Astrocyte (in vitro differentiated cells and primary cell): ENCODE data around the gene NCDN. TPM values are rescaled to one million over a fixed set of nuclear protein-coding genes. Genes with fewer than 3 reads are reported as not detected.

ENCODE experiments used
- DNase-seq: peaks from one replicate; pipeline ENCODE4 v3.0.0-alpha.2; 2010; ENCODE audit warnings: low read depth
- FAIRE-seq: peaks from 2 replicates; lab custom pipeline; 2011; peaks lifted over from hg19 to GRCh38; lab: Jason Lieb, UNC
- H2AFZ ChIP-seq: 2 replicates; pipeline ENCODE4 v1.6.0; 2012; ENCODE audit warnings: low read depth, low read length, inconsistent platforms
- H3K27ac ChIP-seq: 2 replicates; pipeline ENCODE4 v1.5.1; 2011; ENCODE audit warnings: low read depth, low read length, inconsistent platforms
- H3K27me3 ChIP-seq: 2 replicates; pipeline ENCODE4 v1.6.0; 2011; ENCODE audit warnings: low read length, inconsistent platforms; ENCODE audit not compliant: insufficient read depth
- H3K36me3 ChIP-seq: 2 replicates; pipeline ENCODE4 v1.5.1; 2011; ENCODE audit warnings: low read length, inconsistent platforms; ENCODE audit not compliant: insufficient read depth
- H3K4me1 ChIP-seq: 2 replicates; pipeline ENCODE4 v1.5.1; 2011; ENCODE audit warnings: low read length, inconsistent platforms; ENCODE audit not compliant: insufficient read depth
- H3K4me2 ChIP-seq: 2 replicates; pipeline ENCODE4 v1.6.0; 2012; ENCODE audit warnings: low read length, inconsistent platforms
- H3K4me3 ChIP-seq: 2 replicates; pipeline ENCODE4 v1.5.1; 2011; ENCODE audit warnings: low read depth, mild to moderate bottlenecking, low read length, inconsistent platforms; ENCODE audit not compliant: insufficient read depth
- H3K79me2 ChIP-seq: 2 replicates; pipeline ENCODE4 v1.6.0; 2012; ENCODE audit warnings: mild to moderate bottlenecking, low read length, inconsistent platforms; ENCODE audit not compliant: insufficient read depth
- H3K9ac ChIP-seq: 2 replicates; pipeline ENCODE4 v1.6.0; 2012; ENCODE audit warnings: mild to moderate bottlenecking, low read length, inconsistent platforms
- H3K9me3 ChIP-seq: 2 replicates; pipeline ENCODE4 v1.5.1; 2012; ENCODE audit warnings: low read depth, mild to moderate bottlenecking, low read length, inconsistent platforms; ENCODE audit not compliant: insufficient read depth
- H4K20me1 ChIP-seq: 2 replicates; pipeline ENCODE4 v1.6.0; 2012; ENCODE audit warnings: low read length, inconsistent platforms; ENCODE audit not compliant: insufficient read depth
- H3K27ac Mint-ChIP-seq: one replicate; pipeline ENCODE4 v1.8.0; 2021; ENCODE audit warnings: mild to moderate bottlenecking, mixed read lengths; ENCODE audit not compliant: unreplicated experiment
- H3K27me3 Mint-ChIP-seq: one replicate; pipeline ENCODE4 v1.8.0; 2021; ENCODE audit warnings: low read depth, mixed read lengths; ENCODE audit not compliant: unreplicated experiment
- H3K36me3 Mint-ChIP-seq: one replicate; pipeline ENCODE4 v1.8.0; 2021; ENCODE audit warnings: low read depth, mixed read lengths; ENCODE audit not compliant: unreplicated experiment
- H3K4me1 Mint-ChIP-seq: one replicate; pipeline ENCODE4 v1.8.0; 2021; ENCODE audit warnings: low read depth, mixed read lengths; ENCODE audit not compliant: unreplicated experiment
- H3K4me3 Mint-ChIP-seq: one replicate; pipeline ENCODE4 v1.8.0; 2021; ENCODE audit warnings: mild to moderate bottlenecking, moderate library complexity, mixed read lengths; ENCODE audit not compliant: unreplicated experiment
- H3K9me3 Mint-ChIP-seq: one replicate; pipeline ENCODE4 v1.8.0; 2021; ENCODE audit warnings: mild to moderate bottlenecking, mixed read lengths; ENCODE audit not compliant: unreplicated experiment
- EZH2 ChIP-seq: IDR thresholded peaks from 2 replicates; pipeline ENCODE4 v1.6.1; 2012; ENCODE audit warnings: mild to moderate bottlenecking, low read length, inconsistent platforms; ENCODE audit not compliant: insufficient read depth
- total RNA-seq: library from RNA; stranded (reverse); gene quantifications from 2 replicates; pipeline ENCODE4 v1.2.1, GENCODE V29; 2021
- TF ChIP-seq, protein P1 (sequence below): IDR thresholded peaks from 2 replicates; pipeline ENCODE4 v1.5.1; 2011; ENCODE audit warnings: low read depth, mild to moderate bottlenecking, inconsistent platforms, low read length, moderate library complexity; ENCODE audit not compliant: insufficient read depth

NCDN gene
- total RNA-seq, 1 donor from 2014 or later: 42.1 TPM

DNA sequence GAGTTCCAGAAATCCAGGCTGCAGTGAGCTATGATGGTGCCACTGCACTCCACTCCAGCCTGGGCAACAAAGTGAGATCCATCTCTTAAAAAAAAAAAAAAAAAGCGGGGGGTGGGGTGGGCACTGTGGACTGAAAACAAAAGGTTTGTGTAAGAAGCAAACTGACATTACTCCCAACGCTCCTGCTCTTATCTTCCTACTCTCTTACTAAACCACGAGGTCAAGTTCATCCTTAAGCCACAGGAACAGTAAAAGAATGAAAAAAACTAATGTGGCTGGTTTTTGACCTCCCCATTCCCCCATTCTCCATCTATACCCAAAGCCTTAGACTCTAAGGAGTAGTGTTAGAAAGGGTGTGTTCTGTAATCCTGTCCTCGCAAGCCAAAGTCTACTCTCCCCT lies 46.3 kb downstream of the NCDN start:
- Histone ChIP-seq H3K4me2 (no peak overlapping the region), H2AFZ (no peak overlapping the region), H3K9ac (no peak overlapping the region), H3K36me3 (peaks cover 29% of the 10 kb centered on the region), H3K4me1 (peaks cover 18% of the 10 kb centered on the region), H3K27ac (no peak overlapping the region), H3K9me3 (no peaks in the 10 kb centered on the region), H3K79me2 (peaks cover 8% of the 10 kb centered on the region), H4K20me1 (peaks cover 30% of the 10 kb centered on the region), H3K27me3 (no peaks in the 10 kb centered on the region), H3K4me3 (no peak overlapping the region)
- H3K36me3 Mint-ChIP-seq: peaks cover 29% of the 10 kb centered on the region
- peaks cover 42% of the 10 kb centered on the region for H3K4me1 Mint-ChIP-seq
- H3K4me3 Mint-ChIP-seq: no peak overlapping the region
- TF ChIP-seq, protein P1, sequence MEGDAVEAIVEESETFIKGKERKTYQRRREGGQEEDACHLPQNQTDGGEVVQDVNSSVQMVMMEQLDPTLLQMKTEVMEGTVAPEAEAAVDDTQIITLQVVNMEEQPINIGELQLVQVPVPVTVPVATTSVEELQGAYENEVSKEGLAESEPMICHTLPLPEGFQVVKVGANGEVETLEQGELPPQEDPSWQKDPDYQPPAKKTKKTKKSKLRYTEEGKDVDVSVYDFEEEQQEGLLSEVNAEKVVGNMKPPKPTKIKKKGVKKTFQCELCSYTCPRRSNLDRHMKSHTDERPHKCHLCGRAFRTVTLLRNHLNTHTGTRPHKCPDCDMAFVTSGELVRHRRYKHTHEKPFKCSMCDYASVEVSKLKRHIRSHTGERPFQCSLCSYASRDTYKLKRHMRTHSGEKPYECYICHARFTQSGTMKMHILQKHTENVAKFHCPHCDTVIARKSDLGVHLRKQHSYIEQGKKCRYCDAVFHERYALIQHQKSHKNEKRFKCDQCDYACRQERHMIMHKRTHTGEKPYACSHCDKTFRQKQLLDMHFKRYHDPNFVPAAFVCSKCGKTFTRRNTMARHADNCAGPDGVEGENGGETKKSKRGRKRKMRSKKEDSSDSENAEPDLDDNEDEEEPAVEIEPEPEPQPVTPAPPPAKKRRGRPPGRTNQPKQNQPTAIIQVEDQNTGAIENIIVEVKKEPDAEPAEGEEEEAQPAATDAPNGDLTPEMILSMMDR: no peak
- TF ChIP-seq EZH2: no peak
- no peaks in the 10 kb centered on the region for H3K27me3 Mint-ChIP-seq
- DNase-seq (peak; percentile 25), FAIRE-seq (no peak)
- H3K9me3 Mint-ChIP-seq: no peaks in the 10 kb centered on the region
- no peak overlapping the region for H3K27ac Mint-ChIP-seq

DNA sequence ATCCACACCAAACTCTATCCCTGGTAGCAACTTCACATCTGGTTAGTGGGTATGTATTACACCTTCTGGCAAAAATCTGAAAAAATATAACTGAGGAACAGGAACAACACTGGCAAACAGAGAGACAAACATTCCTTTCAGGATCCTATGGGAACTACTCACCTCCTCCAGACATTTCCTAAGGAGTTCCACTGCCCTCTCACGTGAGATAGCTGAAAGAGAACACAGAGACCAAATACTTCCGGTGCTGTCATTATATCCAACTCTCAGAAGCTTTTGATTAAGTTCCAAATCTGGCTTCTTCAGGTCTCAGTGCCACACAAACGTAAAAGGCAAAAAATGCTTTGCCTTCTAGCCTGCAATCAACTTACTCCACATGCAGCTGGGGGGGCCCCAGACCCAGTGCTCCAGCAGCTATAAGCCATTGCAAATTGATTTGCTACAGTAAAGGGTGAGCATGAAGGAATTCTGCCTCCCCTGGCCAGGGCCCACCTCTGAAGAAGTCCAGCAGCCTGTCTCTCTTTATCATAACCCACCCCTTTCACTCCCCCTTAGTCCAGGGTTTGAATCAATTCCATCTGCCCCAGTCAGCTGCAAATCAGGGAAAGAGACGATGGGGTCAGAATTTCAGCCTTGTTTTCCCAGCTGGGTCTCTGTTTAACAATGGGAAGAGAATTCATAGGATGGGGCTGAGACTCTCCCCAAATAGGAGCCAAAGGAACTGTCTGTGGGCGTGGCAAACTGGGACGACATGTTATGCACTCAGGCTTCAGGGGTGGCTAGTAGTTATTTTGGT lies 47.7 kb downstream of the NCDN start:
- Mint-ChIP-seq H3K36me3 (peaks cover 29% of the 10 kb centered on the region), H3K27me3 (no peaks in the 10 kb centered on the region), H3K9me3 (no peaks in the 10 kb centered on the region), H3K4me3 (peak overlapping the region; percentile 57), H3K4me1 (peaks cover 42% of the 10 kb centered on the region), H3K27ac (peak overlapping the region; percentile 66)
- Histone ChIP-seq H3K27me3 (no peaks in the 10 kb centered on the region), H3K27ac (peak overlapping the region; percentile 44), H3K4me3 (peak overlapping the region; percentile 0), H3K9me3 (no peaks in the 10 kb centered on the region), H3K4me2 (peak overlapping the region; percentile 58), H3K79me2 (peaks cover 16% of the 10 kb centered on the region), H3K36me3 (peaks cover 34% of the 10 kb centered on the region), H3K4me1 (peaks cover 18% of the 10 kb centered on the region), H4K20me1 (peaks cover 39% of the 10 kb centered on the region), H3K9ac (peak overlapping the region; percentile 11), H2AFZ (no peak overlapping the region)
- FAIRE-seq (no peak), DNase-seq (peak; percentile 10)
- no peak for TF ChIP-seq EZH2
- TF ChIP-seq, protein P1: no peak

DNA sequence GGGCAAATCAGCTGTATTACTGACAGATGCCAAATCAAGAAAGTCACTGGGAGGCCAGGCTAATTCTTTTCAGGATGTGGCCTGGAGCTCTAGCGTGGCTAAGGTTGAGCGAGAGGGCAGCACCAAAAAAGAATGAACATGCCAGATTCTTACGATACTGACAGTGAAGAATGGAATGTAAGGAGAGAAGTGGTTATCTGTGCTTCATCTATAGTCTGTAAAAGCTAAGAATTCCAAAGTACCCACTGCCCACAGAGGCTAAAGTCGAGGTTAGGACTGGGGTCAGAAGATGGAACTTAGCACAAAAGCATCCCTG lies 48.2 kb downstream of the NCDN start:
- Histone ChIP-seq H3K4me3 (peak overlapping the region; percentile 0), H3K4me2 (peak overlapping the region; percentile 58), H2AFZ (no peak overlapping the region), H3K9me3 (no peaks in the 10 kb centered on the region), H3K9ac (peak overlapping the region; percentile 11), H3K4me1 (peaks cover 18% of the 10 kb centered on the region), H3K79me2 (peaks cover 18% of the 10 kb centered on the region), H3K36me3 (peaks cover 34% of the 10 kb centered on the region), H4K20me1 (peaks cover 41% of the 10 kb centered on the region), H3K27ac (peak overlapping the region; percentile 44), H3K27me3 (no peaks in the 10 kb centered on the region)
- Mint-ChIP-seq H3K4me3 (peak overlapping the region; percentile 57), H3K27ac (peak overlapping the region; percentile 72), H3K4me1 (peaks cover 42% of the 10 kb centered on the region), H3K36me3 (peaks cover 29% of the 10 kb centered on the region), H3K9me3 (no peaks in the 10 kb centered on the region), H3K27me3 (no peaks in the 10 kb centered on the region)
- FAIRE-seq (peak; percentile 90), DNase-seq (peak; percentile 66)
- TF ChIP-seq EZH2: no peak
- TF ChIP-seq, protein P1: no peak
